ELR (cell line): ENCODE measurements around the gene POU3F4.

ENCODE experiments used
- DNase-seq: peaks from one replicate; pipeline ENCODE4 v3.0.0-alpha.2; 2015; ENCODE audit warnings: low read depth

POU3F4 gene

GRCh38 chrX:83508006-83508405 is at the start of gene POU3F4:
Gene POU3F4 (plus strand): TSS chrX:83508290. CDS start chrX:83508325, 35 bp downstream.
- DNase-seq = no peak

- peak; percentile 1 for DNase-seq
Measured at GRCh38 chrX:83469551-83469950, 38.5 kb upstream of the POU3F4 start.

- DNase-seq = no peak
Measured at GRCh38 chrX:83495898-83496297, 12.2 kb upstream of the POU3F4 start.

- DNase-seq = no peak
Measured at GRCh38 chrX:83501003-83501402, 7.1 kb upstream of the POU3F4 start.

- DNase-seq = no peak
Measured at GRCh38 chrX:83501530-83501929, 6.6 kb upstream of the POU3F4 start.

GRCh38 chrX:83504721-83505479 is 3.2 kb upstream of the POU3F4 start:
- DNase-seq = no peak

GRCh38 chrX:83508526-83509253 is 600 bp downstream of the POU3F4 start:
- DNase-seq = no peak

GRCh38 chrX:83509254-83509801 is 1.2 kb downstream of the POU3F4 start:
- DNase-seq = no peak

GRCh38 chrX:83510510-83511062 is 2.5 kb downstream of the POU3F4 start:
- no peak for DNase-seq

- no peak for DNase-seq
Measured at GRCh38 chrX:83511208-83511607, 3.1 kb downstream of the POU3F4 start.

- no peak for DNase-seq
Measured at GRCh38 chrX:83512111-83512510, 4.0 kb downstream of the POU3F4 start.

- no peak for DNase-seq
Measured at GRCh38 chrX:83516597-83516996, 8.5 kb downstream of the POU3F4 start.

- DNase-seq = no peak
Measured at GRCh38 chrX:83521905-83522304, 13.8 kb downstream of the POU3F4 start.

- no peak for DNase-seq
Measured at GRCh38 chrX:83529950-83530349, 21.9 kb downstream of the POU3F4 start.

GRCh38 chrX:83535417-83536196 is 27.5 kb downstream of the POU3F4 start:
- DNase-seq = no peak
